Endometrial microvascular endothelial cells (primary cell): ENCODE measurements around the gene PTRHD1. TPM values are rescaled to one million over a fixed set of nuclear protein-coding genes. Genes with fewer than 3 reads are reported as not detected.
"Not testable (repeated sequence)": the region's sequence is repeated elsewhere in the genome, so short reads cannot be mapped to it uniquely, and the experiment has no call there.

Experiments
- in situ Hi-C: cut with HindIII; loops from 2 replicates; pipeline ENCODE4 v1.10.0; 2017; ENCODE audit warnings: low sequenced_read_pairs, low pct_unique_long_range_greater_than_20kb; ENCODE audit errors: inconsistent ontology term
- total RNA-seq: library from RNA; depleted of rRNA; stranded (reverse); fragments of >200 nt; gene quantifications from one replicate; pipeline ENCODE4 v1.2.3, GENCODE V29; 2015; ENCODE audit errors: inconsistent ontology term

PTRHD1 gene, protein sequence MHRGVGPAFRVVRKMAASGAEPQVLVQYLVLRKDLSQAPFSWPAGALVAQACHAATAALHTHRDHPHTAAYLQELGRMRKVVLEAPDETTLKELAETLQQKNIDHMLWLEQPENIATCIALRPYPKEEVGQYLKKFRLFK
- total RNA-seq = 32.2 TPM

DNA sequence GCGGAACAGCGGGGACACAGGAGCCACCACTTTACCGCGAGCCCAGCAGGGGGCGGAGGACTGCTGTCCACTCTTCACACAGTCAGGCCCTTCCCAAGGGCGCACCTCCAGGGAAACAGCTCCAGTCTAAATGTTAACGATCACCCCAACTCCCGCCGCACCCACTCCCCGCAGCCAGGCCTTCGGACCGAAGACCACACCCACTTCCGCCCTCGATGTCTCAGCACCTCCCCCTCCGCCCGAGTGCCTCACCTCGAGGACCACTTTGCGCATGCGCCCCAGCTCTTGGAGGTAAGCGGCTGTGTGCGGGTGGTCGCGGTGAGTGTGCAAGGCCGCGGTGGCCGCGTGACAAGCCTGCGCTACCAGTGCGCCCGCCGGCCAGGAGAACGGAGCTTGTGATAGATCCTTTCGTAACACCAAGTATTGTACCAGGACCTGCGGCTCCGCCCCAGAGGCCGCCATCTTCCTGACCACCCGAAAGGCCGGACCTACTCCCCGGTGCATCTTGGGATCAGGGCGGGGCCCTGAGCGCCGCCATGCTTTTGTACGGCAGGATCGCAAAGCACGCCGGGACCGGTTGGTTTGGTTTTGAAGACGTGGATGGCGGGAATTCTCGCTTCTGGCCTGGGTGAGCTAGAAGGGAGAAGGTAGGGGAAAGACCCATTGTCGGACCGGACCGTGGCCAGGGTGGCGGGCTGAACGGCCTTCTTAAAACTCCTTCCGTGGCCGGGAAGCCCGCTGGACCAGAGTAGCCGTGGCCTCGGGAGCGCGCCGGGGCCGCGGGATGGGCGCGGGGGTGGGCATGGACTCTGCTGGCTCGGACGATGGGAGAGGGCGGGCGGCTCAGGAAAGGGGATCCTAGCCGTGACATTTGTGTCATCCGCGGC is at the start of gene PTRHD1, which contains the start of gene CENPO:
TSS of gene PTRHD1 (minus strand) at position 518 of the 887 bp plus-strand sequence. CDS start at position 504, 14 bp downstream.
TSS of gene CENPO (plus strand) at position 552 of the 887 bp plus-strand sequence. CDS start 495 bp downstream, outside the sequence.
- in situ Hi-C loops = no loop called here

DNA sequence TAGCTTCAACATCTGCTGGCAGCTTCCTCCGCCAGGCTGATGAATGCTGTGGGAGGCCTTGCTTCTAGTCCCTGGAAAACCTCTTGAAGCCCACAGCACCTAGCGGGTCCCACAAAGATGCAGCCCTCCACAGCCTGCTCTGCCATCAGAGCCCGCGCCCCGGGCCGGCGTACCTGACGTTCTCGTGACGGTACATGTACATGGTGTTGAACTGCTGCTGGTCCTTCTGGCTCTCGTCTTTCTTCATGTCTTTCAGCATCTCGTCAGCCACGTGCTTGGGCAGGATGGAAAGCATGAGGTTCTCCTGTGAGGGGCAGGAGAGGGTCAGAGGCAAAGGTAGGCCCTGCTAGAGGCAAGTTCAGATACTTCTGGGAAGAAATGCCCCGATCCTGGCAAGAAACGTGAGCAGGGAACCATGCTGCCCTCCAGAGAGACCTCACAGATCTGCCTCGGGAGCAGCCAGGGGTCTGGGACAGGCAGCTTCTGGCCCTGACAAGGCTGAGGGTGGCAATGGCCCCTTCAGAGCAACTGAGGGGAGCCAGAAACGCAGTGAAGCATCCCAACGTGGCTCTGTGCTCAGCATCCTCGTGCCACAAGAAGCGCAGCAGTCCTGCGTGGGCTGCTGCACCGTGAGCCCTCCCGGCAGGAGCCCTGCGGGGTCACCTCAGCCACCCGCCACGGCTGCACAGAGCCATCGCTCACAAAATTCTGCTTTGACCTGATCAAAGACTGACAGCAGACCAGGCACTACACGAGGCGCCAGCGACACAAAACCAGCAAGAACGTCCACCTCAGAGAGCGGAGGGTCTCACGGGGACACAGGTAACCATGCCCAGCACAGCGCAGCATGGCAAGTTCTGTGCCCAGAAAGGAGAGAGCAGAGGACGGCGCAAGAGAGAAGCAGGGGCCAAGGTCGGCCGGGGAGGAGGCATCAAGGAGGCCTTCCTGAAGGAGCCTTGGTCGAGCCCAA is 49.2 kb upstream of the PTRHD1 start:
- in situ Hi-C loops = no loop called here

DNA sequence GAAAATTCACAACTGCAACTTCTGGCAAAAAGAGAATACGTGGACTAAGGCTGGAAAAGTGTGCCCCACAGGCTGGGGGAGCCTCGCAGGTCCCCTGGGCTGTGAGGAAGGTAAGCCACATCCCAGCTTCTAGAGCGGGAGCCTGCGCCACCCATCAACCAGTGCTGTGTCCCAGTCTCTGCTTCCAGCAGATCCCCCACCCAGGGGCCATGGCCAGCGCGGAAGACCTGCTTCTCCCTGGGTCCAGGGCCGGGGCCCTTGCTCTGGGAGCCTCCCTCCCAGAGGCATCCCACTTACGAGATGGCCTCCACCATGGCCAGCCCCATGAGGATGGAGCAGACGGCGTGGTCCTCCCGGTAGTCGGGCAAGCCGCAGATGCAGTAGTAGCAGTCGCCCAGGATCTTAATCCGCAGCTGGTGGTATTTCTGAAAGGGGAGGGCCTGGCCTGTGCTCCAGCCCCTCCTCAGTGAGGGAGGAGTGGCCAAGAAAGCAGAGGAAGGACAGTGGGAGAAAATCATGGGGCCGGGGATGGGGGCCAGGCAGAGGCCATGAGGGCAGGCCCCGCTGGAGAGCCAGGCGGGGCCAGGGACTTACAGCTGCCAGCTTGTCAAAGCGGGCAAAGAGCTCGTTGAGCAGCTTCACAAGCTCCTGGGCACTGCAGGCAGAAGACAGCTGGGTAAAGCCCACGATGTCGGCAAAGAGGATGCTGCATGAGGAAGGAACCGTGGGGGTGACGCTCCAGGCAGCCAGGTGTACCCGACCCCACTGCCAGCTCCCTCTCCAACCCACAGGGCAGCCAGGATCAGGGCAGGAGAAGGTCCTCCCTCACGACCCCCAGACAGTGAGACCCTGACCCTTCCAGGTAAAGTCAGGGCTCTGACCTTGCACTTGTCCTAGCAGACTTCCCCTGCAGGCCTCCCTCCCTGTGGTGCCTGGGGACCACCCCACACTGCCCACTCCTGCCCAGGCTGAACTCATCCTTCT is 48.1 kb upstream of the PTRHD1 start:
- in situ Hi-C loops = no loop called here

DNA sequence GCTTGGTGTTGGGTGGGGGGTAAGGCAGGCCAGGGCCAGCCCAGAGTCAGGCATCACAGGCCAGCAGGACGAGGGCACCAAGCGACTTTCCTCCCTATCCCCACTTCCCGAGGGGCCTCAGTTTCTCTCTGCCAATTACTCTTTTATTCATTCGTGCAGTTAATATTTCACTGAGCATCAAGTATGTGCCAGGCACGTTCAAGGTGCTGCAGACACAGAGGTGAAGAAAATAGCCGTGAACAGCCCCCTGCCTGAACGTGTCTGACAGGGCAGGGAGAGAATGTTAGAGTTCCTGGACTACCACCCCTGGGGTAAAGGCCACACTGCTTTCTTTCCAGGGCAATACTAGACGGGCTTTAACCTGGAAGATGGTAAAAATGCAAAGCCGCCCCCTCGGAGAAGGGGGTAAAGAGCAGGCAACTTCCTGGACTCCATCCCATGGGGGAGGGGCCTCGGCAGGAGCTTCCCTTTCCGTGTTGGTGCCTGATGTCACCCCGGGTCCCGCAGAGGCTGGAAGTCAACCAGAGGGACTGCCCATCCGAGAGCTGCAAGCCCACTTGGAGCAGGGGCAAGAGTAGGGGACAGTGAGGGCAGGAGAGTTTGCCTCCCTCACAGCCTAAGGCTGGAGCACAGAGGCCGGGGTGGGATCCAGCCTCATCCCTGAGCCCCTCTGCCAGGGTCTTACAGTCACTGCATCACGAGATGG is 47.1 kb upstream of the PTRHD1 start:
- in situ Hi-C loops = no loop called here

DNA sequence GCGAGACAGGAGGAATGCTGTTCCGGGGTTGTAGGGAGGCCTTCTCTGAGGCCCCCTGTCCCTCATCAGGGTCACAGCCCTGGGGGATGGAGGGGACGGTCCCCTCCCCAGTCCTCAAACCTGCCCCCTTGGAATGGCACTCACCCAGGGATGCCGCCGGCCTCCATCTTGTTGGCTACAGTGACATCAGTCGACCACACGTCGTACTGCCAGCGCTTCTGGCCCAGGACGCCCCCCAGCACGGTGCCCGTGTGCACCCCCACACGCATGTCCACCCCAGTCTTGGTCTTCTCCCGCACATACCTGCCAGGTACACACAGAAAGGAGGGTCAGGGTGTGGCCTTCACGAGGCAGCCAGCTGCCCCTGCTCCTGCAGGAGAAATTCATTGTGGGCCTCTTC is 46.5 kb upstream of the PTRHD1 start:
- in situ Hi-C loops = no loop called here

DNA sequence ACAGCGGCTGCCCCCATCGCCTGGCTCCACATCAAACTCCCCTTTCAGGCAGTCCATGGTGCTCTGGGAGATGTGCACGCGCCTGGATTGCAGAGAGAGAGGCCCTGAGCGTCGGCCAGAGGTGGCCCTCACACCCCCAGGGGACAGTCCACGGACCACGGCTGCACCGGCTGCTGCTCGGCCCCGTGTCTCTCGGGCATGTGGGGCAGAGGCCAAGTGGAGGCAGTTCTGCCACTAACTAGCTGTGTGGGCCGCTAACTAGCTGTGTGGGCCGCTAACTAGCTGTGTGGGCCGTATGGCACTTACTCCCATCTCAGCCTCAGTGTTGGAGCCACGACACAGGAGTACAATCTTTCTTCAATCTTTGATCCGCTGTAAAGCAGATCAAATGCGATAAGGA is 45.4 kb upstream of the PTRHD1 start:
- in situ Hi-C loops = no loop called here

DNA sequence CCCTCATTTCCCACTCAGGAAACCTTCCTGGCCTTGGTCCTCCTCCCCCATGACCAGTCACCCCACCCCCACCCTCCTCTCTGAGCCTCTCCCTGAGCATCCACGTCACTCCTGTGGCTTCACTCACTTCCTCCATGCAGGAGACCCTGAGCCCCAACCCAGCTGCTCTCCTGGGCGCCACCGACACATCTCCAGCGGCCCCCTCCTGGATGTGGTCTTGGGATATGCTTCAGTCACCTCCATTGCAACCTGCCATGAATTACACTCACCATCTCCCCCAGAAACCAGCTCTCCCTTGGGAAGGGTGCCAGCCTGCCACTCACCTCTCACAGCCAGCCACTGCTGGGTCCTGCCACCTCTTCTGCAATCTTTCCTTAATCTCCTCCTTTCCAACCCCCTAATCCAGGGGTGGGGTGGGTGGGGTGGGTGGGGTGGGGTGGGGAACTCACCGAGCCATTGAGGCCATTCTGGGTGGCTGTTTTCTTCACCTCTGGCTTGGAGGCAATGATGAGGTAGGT is 44.9 kb upstream of the PTRHD1 start:
- in situ Hi-C loops = no loop called here

DNA sequence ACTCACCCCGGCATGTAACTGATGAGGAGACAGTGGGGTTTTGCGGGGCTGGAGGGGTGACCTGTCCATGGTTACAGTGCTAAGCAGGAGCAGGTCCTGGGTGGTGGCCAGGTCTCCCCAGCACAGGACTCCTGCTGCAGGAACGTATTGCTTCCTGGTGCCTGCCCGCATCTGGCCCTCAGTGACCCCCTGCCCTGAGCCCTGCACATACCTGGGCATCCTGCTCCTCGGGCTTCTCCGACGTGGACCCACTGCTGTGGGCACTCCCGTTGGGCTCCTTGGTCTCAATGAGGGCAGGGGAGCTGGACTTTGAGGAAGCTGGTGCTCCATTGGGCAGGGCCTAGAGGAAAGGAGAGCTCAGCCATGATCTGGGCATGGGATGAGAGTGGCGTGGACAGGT is 43.5 kb upstream of the PTRHD1 start:
- in situ Hi-C loops = no loop called here

DNA sequence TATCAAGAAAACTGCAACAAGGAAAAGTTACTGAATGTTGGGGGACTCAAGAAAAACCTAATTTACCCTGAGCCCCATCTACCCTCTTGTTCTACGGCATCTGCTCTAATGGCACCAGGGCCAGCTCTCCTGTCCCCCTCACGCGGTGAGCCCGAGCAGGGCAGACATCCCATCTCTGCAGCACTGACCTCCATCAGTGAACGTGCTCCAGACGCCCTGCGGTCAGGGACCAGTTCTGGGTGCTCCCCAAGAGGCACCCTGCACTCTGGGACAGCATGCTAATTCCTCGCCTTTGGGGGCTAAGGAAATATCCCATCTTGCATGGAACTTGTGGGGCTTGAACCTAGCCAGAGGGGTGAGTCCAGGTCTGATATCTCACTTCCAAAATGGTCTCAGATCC is 43.0 kb upstream of the PTRHD1 start:
- in situ Hi-C loops = no loop called here

DNA sequence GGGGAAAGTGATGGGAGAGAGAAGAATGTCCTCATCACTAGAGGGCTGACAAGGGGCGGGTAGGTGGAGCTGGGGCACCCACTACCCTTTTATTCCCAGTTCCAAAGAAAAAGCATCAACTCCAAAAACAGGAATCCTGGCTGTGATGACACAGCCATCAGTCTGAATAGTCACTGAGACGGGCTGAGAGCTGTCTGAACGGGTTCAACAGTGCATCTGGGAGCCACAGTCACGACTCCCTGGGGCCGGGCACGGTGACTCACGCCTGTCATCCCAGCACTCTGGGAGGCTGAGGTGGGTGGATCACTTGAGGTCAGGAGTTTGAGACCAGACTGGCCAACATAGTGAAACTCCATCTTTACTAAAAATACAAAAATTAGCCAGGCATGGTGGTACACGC is 42.2 kb upstream of the PTRHD1 start:
- in situ Hi-C loops = not testable (repeated sequence)

DNA sequence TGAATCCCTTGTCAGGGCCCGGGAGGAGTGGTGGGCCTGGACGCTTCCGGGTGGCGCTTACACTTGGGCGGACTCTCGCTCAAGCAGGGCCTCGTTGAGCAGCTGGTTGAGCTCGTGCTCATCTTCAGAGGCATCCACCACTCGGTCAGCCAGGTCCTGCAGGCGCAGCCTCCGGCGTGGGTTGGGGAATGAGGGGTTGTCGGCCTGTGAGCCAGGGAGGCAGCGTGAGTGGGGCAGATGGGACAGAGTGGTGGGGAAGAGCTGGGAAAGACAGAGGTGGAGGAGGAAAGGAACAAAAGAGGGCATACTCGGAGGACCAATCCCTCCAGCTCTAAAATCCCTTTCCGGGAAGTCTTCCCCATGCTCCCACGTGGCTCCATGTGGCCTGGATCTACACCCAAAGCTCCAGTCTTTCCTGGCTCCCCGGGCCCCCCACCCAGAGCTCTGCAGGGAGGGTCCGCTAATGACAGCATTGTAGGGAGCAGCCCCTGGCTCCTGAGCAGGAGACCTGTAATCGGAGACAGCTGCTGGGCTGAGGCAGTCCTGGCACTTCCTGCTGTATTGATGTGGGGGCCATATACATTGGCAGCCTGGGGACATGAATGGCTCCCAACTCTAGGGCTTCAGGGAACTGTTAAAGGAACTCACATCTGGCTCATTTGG is 41.7 kb upstream of the PTRHD1 start:
- in situ Hi-C loops = no loop called here

DNA sequence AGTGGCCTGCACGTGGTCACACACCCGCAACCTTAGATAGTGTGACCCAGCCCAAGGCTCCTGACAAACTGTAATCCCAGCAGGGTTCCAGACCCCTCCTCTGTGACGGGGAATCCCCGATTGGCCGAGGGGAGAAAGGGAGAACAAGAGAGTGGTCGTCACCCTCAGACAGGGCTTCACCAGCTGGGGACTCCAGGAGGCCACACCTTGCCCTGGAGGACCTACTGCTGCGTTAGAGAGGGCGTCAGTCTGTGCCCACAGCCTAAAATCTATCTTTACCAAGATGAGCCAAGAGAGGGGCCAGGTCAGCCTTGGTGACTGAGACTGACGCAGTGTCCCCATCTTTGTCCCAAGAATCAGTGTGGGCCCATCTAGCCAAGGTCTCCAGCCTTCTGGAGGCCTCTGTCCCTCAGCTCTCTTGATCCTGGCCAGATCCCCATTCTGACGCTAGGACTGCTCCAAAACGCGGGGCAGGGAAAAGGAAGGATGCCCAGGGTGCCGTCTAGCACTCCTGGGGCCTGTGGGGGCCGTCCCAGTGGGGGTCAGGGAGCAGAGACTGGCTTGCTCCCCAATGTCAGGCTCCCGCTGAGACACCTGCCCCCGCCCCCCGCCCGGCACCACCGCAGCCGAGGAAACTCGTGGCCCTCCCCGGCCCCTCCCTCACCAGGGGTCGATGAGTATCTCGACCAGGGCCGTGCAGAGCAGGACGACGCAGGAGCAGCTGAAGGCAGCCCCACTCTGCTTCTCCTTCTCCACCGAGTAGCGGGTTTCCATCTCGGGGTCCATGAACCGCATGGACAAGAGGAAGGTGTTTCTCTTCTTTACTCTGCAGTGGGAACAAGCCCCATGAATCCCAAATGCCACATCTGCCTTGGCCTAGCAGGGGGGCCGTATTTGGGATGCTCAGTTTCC is 40.9 kb upstream of the PTRHD1 start:
- in situ Hi-C loops = no loop called here

DNA sequence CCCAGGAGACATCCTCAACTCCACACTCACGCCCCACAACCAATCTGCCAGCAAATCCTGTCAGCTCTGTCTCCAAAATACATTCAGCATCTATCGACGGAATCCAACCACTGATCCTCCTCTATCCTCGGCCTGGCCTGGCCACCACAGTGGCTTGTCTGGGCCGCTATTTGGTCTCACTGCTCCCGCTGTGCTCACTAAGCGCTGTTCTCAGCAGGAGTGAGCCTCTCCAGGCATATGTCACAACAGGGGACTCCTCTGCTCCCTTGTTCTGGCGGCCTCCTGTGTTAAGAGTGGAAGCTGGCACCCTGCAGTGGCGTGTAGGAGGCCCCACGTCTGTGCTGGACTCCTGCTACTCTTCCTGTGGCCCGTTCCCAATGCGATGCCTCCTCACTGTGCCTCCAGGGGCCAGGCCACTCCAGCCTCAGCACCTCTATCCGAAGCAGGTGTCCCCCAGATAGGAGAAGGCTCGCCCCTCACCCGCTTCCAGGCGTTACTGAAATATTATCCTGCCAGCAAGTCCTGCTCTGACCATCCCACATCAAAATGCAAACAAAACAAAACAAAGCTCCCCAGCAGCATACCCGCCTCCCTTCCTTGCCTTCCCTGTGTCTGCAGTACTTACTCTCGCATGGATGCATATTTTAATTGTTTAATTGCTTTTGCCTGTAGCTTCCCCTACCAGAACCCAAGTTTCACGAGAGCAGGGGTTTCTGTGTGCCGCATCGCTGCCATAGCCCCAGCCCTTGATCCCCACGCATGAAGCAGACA is 39.9 kb upstream of the PTRHD1 start:
- in situ Hi-C loops = no loop called here

DNA sequence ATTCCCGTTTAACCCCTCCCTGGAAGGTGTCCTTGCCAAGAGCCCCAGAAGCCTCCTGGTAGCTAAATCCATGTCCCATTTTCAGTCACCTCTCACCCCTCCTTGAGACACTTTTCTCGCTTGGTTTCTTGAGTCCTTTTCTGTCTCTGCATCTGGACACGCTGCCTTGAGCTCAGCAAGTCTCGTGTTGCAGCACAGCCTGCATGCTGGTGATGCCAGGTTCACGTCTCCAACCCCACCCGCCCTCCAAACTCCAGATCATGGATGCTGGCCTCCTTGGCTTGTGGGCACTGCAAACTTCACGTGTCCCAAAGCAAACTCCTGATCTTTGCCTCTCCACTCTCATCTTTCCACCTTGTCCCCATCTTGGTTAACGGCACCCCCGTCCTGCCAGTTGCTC is 39.3 kb upstream of the PTRHD1 start:
- in situ Hi-C loops = no loop called here

DNA sequence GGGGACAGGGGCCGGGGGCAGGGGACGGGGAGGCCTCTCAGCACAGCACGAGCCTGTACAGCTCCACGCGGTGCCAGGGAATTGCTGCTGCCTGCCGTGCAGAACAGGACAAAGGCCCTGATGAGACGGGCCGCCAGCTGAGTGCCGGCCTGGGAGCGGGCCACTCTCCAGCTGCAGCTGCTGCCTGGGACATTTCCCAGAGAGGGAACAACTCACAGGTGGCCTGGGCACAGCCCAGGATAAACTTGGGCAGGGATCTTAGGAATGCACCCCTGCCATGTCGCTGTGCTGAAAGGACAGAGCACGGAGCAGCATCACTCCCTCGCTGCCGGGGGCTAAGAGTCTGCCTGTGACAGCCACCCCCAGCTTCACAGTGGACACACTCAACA is 38.9 kb upstream of the PTRHD1 start:
- in situ Hi-C loops = no loop called here
